BLaER1 treated with 17β-estradiol and CSF1 and Interleukin-3, amounts not matched to agents 10 nM and 100 nM (cell line): ENCODE results near the gene SPAG16.
A peak's percentile ranks its signal among the peaks of the same experiment; 100 is the strongest.

Source experiments
- H3K27ac ChIP-seq, 11 experiments: shearing (Covaris generic); formaldehyde crosslinking; 2 replicates each; pipeline ENCODE4 v1.8.1; 2022
- H3K27me3 ChIP-seq, 11 experiments: shearing (Covaris generic); formaldehyde crosslinking; 2 replicates each; pipeline ENCODE4 v1.8.1; 2022
- H3K36me3 ChIP-seq, 11 experiments: shearing (Covaris generic); formaldehyde crosslinking; 2 replicates each; pipeline ENCODE4 v1.8.1; 2022
- H3K4me1 ChIP-seq, 10 experiments: shearing (Covaris generic); formaldehyde crosslinking; 2 replicates each; pipeline ENCODE4 v1.8.1; 2022
- H3K4me2 ChIP-seq, 11 experiments: shearing (Covaris generic); formaldehyde crosslinking; 2 replicates each; pipeline ENCODE4 v1.8.1; 2022
- H3K4me3 ChIP-seq, 10 experiments: shearing (Covaris generic); formaldehyde crosslinking; 2 replicates each; pipeline ENCODE4 v1.8.1; 2022
- H3K9ac ChIP-seq, 11 experiments: shearing (Covaris generic); formaldehyde crosslinking; 2 replicates each; pipeline ENCODE4 v1.8.1; 2022
- H3K9me3 ChIP-seq, 11 experiments: shearing (Covaris generic); formaldehyde crosslinking; replicated peaks in 1 of 11; 2 replicates each; pipeline ENCODE4 v1.8.1; 2022
- H4K20me1 ChIP-seq, 11 experiments: shearing (Covaris generic); formaldehyde crosslinking; 2 replicates each; pipeline ENCODE4 v1.8.1; 2022
- Cebpa-rat ChIP-seq, 11 experiments: shearing (Covaris generic); IDR thresholded peaks; 2 replicates each; pipeline ENCODE4 v1.8.1; 2022

The SPAG16 gene

GRCh38 chr2:214180071-214180470 is 895.8 kb downstream of the SPAG16 start:
- Histone ChIP-seq H4K20me1 (no peaks in the 10 kb centered on the region), H3K27me3 (no peaks in the 10 kb centered on the region), H3K9me3 (no peaks in the 10 kb centered on the region), H3K4me2 (no peak overlapping the region), H3K4me1 (0 out of 20 replicates have a peak, but pooled peaks cover 0 to 3% (median 0%) of the 10 kb centered on the region in 10 experiments), H3K36me3 (no peaks in the 10 kb centered on the region), H3K27ac (no peak overlapping the region), H3K9ac (no peak overlapping the region), H3K4me3 (no peak overlapping the region)
- TF ChIP-seq Cebpa-rat (IDR thresholded peaks at IDR 0.05), result no peak

- H3K9ac ChIP-seq, result no peak overlapping the region
- H4K20me1 ChIP-seq, result no peaks in the 10 kb centered on the region
- H3K36me3 ChIP-seq, result no peaks in the 10 kb centered on the region
- H3K4me2 ChIP-seq, result no peak overlapping the region
- no peak for TF ChIP-seq Cebpa-rat (IDR thresholded peaks at IDR 0.05)
- 0 out of 20 replicates have a peak, but pooled peaks cover 0 to 3% (median 0%) of the 10 kb centered on the region in 10 experiments for H3K4me1 ChIP-seq
- H3K27ac ChIP-seq, result no peak overlapping the region
- H3K4me3 ChIP-seq, result no peak overlapping the region
- no peaks in the 10 kb centered on the region for H3K27me3 ChIP-seq
- no peaks in the 10 kb centered on the region for H3K9me3 ChIP-seq
Observed at GRCh38 chr2:214180686-214181085, 896.4 kb downstream of the SPAG16 start.

- no peak overlapping the region for H3K4me2 ChIP-seq
- no peak for TF ChIP-seq Cebpa-rat (IDR thresholded peaks at IDR 0.05)
Observed at GRCh38 chr2:214184461-214184860, 900.2 kb downstream of the SPAG16 start.

GRCh38 chr2:214185546-214185945 is 901.3 kb downstream of the SPAG16 start:
- no peaks in the 10 kb centered on the region for H4K20me1 ChIP-seq
- no peak for TF ChIP-seq Cebpa-rat (IDR thresholded peaks at IDR 0.05)
- H3K27ac ChIP-seq, result no peak overlapping the region
- no peak overlapping the region for H3K4me2 ChIP-seq
- no peaks in the 10 kb centered on the region for H3K9me3 ChIP-seq
- H3K27me3 ChIP-seq, result no peaks in the 10 kb centered on the region
- H3K9ac ChIP-seq, result no peak overlapping the region
- no peaks in the 10 kb centered on the region for H3K4me1 ChIP-seq
- no peak overlapping the region for H3K4me3 ChIP-seq
- H3K36me3 ChIP-seq, result no peaks in the 10 kb centered on the region

More at GRCh38 chr2:214184461-214184860, 900.2 kb downstream of the SPAG16 start:
- no peaks in the 10 kb centered on the region for H3K27me3 ChIP-seq
- no peak overlapping the region for H3K27ac ChIP-seq
- H3K9ac ChIP-seq, result no peak overlapping the region
- no peaks in the 10 kb centered on the region for H4K20me1 ChIP-seq
- no peaks in the 10 kb centered on the region for H3K9me3 ChIP-seq
- no peak overlapping the region for H3K4me3 ChIP-seq
- no peaks in the 10 kb centered on the region for H3K36me3 ChIP-seq
- no peaks in the 10 kb centered on the region for H3K4me1 ChIP-seq

GRCh38 chr2:214192711-214193110 is 908.4 kb downstream of the SPAG16 start:
- no peaks in the 10 kb centered on the region for H3K36me3 ChIP-seq
- no peak overlapping the region for H3K4me2 ChIP-seq
- no peak for TF ChIP-seq Cebpa-rat (IDR thresholded peaks at IDR 0.05)
- H3K4me1 ChIP-seq, result no peaks in the 10 kb centered on the region
- no peaks in the 10 kb centered on the region for H4K20me1 ChIP-seq
- no peaks in the 10 kb centered on the region for H3K27me3 ChIP-seq
- no peaks in the 10 kb centered on the region for H3K9me3 ChIP-seq
- no peak overlapping the region for H3K4me3 ChIP-seq
- no peak overlapping the region for H3K9ac ChIP-seq
- no peak overlapping the region for H3K27ac ChIP-seq

GRCh38 chr2:214193943-214194342 is 909.7 kb downstream of the SPAG16 start:
- Histone ChIP-seq H3K9me3 (no peaks in the 10 kb centered on the region), H3K36me3 (no peaks in the 10 kb centered on the region), H3K27ac (no peak overlapping the region), H3K4me1 (no peaks in the 10 kb centered on the region), H3K27me3 (no peaks in the 10 kb centered on the region), H3K4me3 (no peak overlapping the region), H3K4me2 (no peak overlapping the region), H3K9ac (no peak overlapping the region), H4K20me1 (no peaks in the 10 kb centered on the region)
- TF ChIP-seq Cebpa-rat (IDR thresholded peaks at IDR 0.05), result no peak

- H3K4me1 ChIP-seq, result no peaks in the 10 kb centered on the region
- no peaks in the 10 kb centered on the region for H3K9me3 ChIP-seq
- TF ChIP-seq Cebpa-rat (IDR thresholded peaks at IDR 0.05), result 0 out of 22 replicates have a peak, but pooled peaks of 2 of the 11 experiments have one; percentile 25 to 30
- no peaks in the 10 kb centered on the region for H4K20me1 ChIP-seq
- H3K27ac ChIP-seq, result no peak overlapping the region
- H3K4me3 ChIP-seq, result no peak overlapping the region
- no peak overlapping the region for H3K4me2 ChIP-seq
- no peaks in the 10 kb centered on the region for H3K36me3 ChIP-seq
- H3K9ac ChIP-seq, result no peak overlapping the region
- no peaks in the 10 kb centered on the region for H3K27me3 ChIP-seq
Observed at GRCh38 chr2:214196260-214196659, 912.0 kb downstream of the SPAG16 start.

- H3K4me1 ChIP-seq, result peaks cover 10 to 24% (median 17%) of the 10 kb centered on the region in 10 experiments
- no peaks in the 10 kb centered on the region for H3K9me3 ChIP-seq
- no peak overlapping the region for H3K4me3 ChIP-seq
- H4K20me1 ChIP-seq, result no peaks in the 10 kb centered on the region
- TF ChIP-seq Cebpa-rat (IDR thresholded peaks at IDR 0.05), result no peak
- H3K9ac ChIP-seq, result no peak overlapping the region
- H3K27ac ChIP-seq, result no peak overlapping the region
- no peaks in the 10 kb centered on the region for H3K36me3 ChIP-seq
- no peak overlapping the region for H3K4me2 ChIP-seq
- no peaks in the 10 kb centered on the region for H3K27me3 ChIP-seq
Observed at GRCh38 chr2:214201892-214202291, 917.6 kb downstream of the SPAG16 start.

GRCh38 chr2:214203214-214203613 is 919.0 kb downstream of the SPAG16 start:
- Histone ChIP-seq H3K9ac (peak overlapping the region in 3 of 11 experiments; percentile 39 to 62 (median 49); a peak in 4 of 22 replicates), H3K4me3 (no peak overlapping the region; a peak in 1 of 20 replicates), H3K9me3 (no peaks in the 10 kb centered on the region), H3K27me3 (no peaks in the 10 kb centered on the region), H4K20me1 (no peaks in the 10 kb centered on the region), H3K4me2 (peak overlapping the region; percentile 49 to 91 (median 79); a peak in 20 of 22 replicates), H3K36me3 (no peaks in the 10 kb centered on the region), H3K27ac (peak overlapping the region in 6 of 11 experiments; percentile 36 to 73 (median 61); a peak in 11 of 22 replicates), H3K4me1 (peaks cover 10 to 24% (median 17%) of the 10 kb centered on the region in 10 experiments)
- no peak for TF ChIP-seq Cebpa-rat (IDR thresholded peaks at IDR 0.05)

GRCh38 chr2:214203744-214204289 is 919.6 kb downstream of the SPAG16 start:
- no peaks in the 10 kb centered on the region for H4K20me1 ChIP-seq
- no peaks in the 10 kb centered on the region for H3K36me3 ChIP-seq
- H3K4me3 ChIP-seq, result peak overlapping the region in 1 of 10 experiments; percentile 35; a peak in 1 of 20 replicates
- no peak for TF ChIP-seq Cebpa-rat (IDR thresholded peaks at IDR 0.05)
- peak overlapping the region; percentile 49 to 91 (median 79) for H3K4me2 ChIP-seq
- no peaks in the 10 kb centered on the region for H3K27me3 ChIP-seq
- no peaks in the 10 kb centered on the region for H3K9me3 ChIP-seq
- H3K27ac ChIP-seq, result peak overlapping the region in 6 of 11 experiments; percentile 36 to 73 (median 61); a peak in 11 of 22 replicates
- peaks cover 10 to 24% (median 17%) of the 10 kb centered on the region in 10 experiments for H3K4me1 ChIP-seq
- peak overlapping the region in 4 of 11 experiments; percentile 39 to 62 (median 52); a peak in 7 of 22 replicates for H3K9ac ChIP-seq
